ENCODE measurements around the gene POLR3K.
A peak's percentile ranks its signal among the peaks of the same experiment; 100 is the strongest.

Gene POLR3K

GRCh38 chr16:53346-54236, at the start of gene POLR3K, which contains the start of gene SNRNP25:
Gene POLR3K, minus strand, starts transcription at chr16:53608. Its CDS starts 22 bp downstream, at chr16:53586.
Gene SNRNP25, plus strand, starts transcription at chr16:53828. Its CDS starts 189 bp downstream, at chr16:54017.
- peak; percentile 98 to 99 for DNase-seq (ENCODE audit: low read depth in 2 of 2)

- no peak for DNase-seq (ENCODE audit: low read depth in 2 of 2)
These were observed 48.9 kb upstream of the POLR3K start for GRCh38 chr16:102060-102855.

GRCh38 chr16:101586-101985, 48.2 kb upstream of the POLR3K start:
- no peak for DNase-seq (ENCODE audit: low read depth in 2 of 2)

- no peak for DNase-seq (ENCODE audit: low read depth in 2 of 2)
These were observed 47.6 kb upstream of the POLR3K start for GRCh38 chr16:100989-101388.

GRCh38 chr16:97822-98221, 44.4 kb upstream of the POLR3K start:
- no peak for DNase-seq (ENCODE audit: low read depth in 2 of 2)

- peak; percentile 84 to 88 for DNase-seq (ENCODE audit: low read depth in 2 of 2)
These were observed 43.5 kb upstream of the POLR3K start for GRCh38 chr16:96935-97381.

GRCh38 chr16:94918-95265, 41.5 kb upstream of the POLR3K start:
- no peak for DNase-seq (ENCODE audit: low read depth in 2 of 2)

GRCh38 chr16:92431-93339, 39.3 kb upstream of the POLR3K start:
- DNase-seq (ENCODE audit: low read depth in 2 of 2): no peak

- DNase-seq (ENCODE audit: low read depth in 2 of 2): no peak
These were observed 38.1 kb upstream of the POLR3K start for GRCh38 chr16:91484-91883.

- no peak for DNase-seq (ENCODE audit: low read depth in 2 of 2)
These were observed 36.2 kb upstream of the POLR3K start for GRCh38 chr16:89391-90302.

GRCh38 chr16:88613-89012, 35.2 kb upstream of the POLR3K start:
- no peak for DNase-seq (ENCODE audit: low read depth in 2 of 2)

GRCh38 chr16:86483-86952, 33.1 kb upstream of the POLR3K start:
- DNase-seq (ENCODE audit: low read depth in 2 of 2): no peak

GRCh38 chr16:85865-86264, 32.5 kb upstream of the POLR3K start:
- no peak for DNase-seq (ENCODE audit: low read depth in 2 of 2)

GRCh38 chr16:85407-85782, 32.0 kb upstream of the POLR3K start:
- no peak for DNase-seq (ENCODE audit: low read depth in 2 of 2)

- peak; percentile 32 to 42 for DNase-seq (ENCODE audit: low read depth in 2 of 2)
These were observed 31.5 kb upstream of the POLR3K start for GRCh38 chr16:84718-85406.

GRCh38 chr16:83781-84615, 30.6 kb upstream of the POLR3K start:
- no peak for DNase-seq (ENCODE audit: low read depth in 2 of 2)

GRCh38 chr16:83060-83603, 29.7 kb upstream of the POLR3K start:
- no peak for DNase-seq (ENCODE audit: low read depth in 2 of 2)

GRCh38 chr16:79151-80054, 26.0 kb upstream of the POLR3K start:
- DNase-seq (ENCODE audit: low read depth in 2 of 2): no peak
